Thyroid gland (tissue), 4 donors: Measurements from ENCODE around the gene INSYN1.
"Not testable (repeated sequence)": the region's sequence is repeated elsewhere in the genome, so short reads cannot be mapped to it uniquely, and the experiment has no call there.

Source experiments
- POLR2A ChIP-seq, 2 donors: fragments of 450-650 bp; IDR thresholded peaks; one replicate each; pipeline ENCODE4 v1.6.1; 2017; ENCODE audit warnings: antibody characterized with exemption in 2 of 2, mild to moderate bottlenecking in 2 of 2, moderate library complexity in 1 of 2
- TF ChIP-seq, protein P1 (sequence below), 6 experiments: fragments of 200-600 bp in 3 of 6; fragments of 450-650 bp in 3 of 6; sonication (generic) in 3 of 6; IDR thresholded peaks; one replicate each; pipeline ENCODE4 v1.5.1; 2016 to 2019; ENCODE audit warnings: antibody characterized with exemption in 6 of 6, mild to moderate bottlenecking in 2 of 6, inconsistent platforms in 1 of 6, moderate library complexity in 1 of 6

GRCh38 chr15:73703601-73704000 is 49.5 kb downstream of the INSYN1 start:
- TF ChIP-seq, protein P1, sequence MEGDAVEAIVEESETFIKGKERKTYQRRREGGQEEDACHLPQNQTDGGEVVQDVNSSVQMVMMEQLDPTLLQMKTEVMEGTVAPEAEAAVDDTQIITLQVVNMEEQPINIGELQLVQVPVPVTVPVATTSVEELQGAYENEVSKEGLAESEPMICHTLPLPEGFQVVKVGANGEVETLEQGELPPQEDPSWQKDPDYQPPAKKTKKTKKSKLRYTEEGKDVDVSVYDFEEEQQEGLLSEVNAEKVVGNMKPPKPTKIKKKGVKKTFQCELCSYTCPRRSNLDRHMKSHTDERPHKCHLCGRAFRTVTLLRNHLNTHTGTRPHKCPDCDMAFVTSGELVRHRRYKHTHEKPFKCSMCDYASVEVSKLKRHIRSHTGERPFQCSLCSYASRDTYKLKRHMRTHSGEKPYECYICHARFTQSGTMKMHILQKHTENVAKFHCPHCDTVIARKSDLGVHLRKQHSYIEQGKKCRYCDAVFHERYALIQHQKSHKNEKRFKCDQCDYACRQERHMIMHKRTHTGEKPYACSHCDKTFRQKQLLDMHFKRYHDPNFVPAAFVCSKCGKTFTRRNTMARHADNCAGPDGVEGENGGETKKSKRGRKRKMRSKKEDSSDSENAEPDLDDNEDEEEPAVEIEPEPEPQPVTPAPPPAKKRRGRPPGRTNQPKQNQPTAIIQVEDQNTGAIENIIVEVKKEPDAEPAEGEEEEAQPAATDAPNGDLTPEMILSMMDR (IDR thresholded peaks at IDR 0.05): not testable (repeated sequence)
- TF ChIP-seq POLR2A (IDR thresholded peaks at IDR 0.05): not testable (repeated sequence)
